Uterus (tissue), 2 donors: ENCODE data around the gene OR2A1.
"Not testable (repeated sequence)": the region's sequence is repeated elsewhere in the genome, so short reads cannot be mapped to it uniquely, and the experiment has no call there.

ENCODE experiments used
- POLR2A ChIP-seq, 2 donors: fragments of 450-650 bp; IDR thresholded peaks; one replicate each; pipeline ENCODE4 v1.6.1; 2016; ENCODE audit warnings: antibody characterized with exemption in 2 of 2, mild to moderate bottlenecking in 1 of 2, moderate library complexity in 1 of 2
- TF ChIP-seq, protein P1 (sequence below), 4 experiments: fragments of 200-600 bp in 2 of 4; fragments of 450-650 bp in 2 of 4; sonication (generic) in 2 of 4; IDR thresholded peaks; one replicate each; pipeline ENCODE4 v1.5.1; 2016 to 2019; ENCODE audit warnings: antibody characterized with exemption in 4 of 4, mild to moderate bottlenecking in 2 of 4, moderate library complexity in 1 of 4

- TF ChIP-seq POLR2A (IDR thresholded peaks at IDR 0.05): not testable (repeated sequence)
- TF ChIP-seq, protein P1, sequence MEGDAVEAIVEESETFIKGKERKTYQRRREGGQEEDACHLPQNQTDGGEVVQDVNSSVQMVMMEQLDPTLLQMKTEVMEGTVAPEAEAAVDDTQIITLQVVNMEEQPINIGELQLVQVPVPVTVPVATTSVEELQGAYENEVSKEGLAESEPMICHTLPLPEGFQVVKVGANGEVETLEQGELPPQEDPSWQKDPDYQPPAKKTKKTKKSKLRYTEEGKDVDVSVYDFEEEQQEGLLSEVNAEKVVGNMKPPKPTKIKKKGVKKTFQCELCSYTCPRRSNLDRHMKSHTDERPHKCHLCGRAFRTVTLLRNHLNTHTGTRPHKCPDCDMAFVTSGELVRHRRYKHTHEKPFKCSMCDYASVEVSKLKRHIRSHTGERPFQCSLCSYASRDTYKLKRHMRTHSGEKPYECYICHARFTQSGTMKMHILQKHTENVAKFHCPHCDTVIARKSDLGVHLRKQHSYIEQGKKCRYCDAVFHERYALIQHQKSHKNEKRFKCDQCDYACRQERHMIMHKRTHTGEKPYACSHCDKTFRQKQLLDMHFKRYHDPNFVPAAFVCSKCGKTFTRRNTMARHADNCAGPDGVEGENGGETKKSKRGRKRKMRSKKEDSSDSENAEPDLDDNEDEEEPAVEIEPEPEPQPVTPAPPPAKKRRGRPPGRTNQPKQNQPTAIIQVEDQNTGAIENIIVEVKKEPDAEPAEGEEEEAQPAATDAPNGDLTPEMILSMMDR (IDR thresholded peaks at IDR 0.05): not testable (repeated sequence)
Measured at GRCh38 chr7:144319547-144319946, 7.3 kb downstream of the OR2A1 start.
